ENCODE measurements around the gene TNFAIP8. TPM values are rescaled to one million over a fixed set of nuclear protein-coding genes. Genes with fewer than 3 reads are reported as not detected.

Gene TNFAIP8
- total and polyA plus RNA-seq, 9 of the 15 experiments (the other 6 are each of a cell fraction or from before 2014, with no cell fraction given) = 29.9 to 52.2 (median 44.8) TPM

- TF ChIP-seq CEBPZ (IDR thresholded peaks at IDR 0.05; ENCODE audit: borderline replicate concordance, low read depth, low read length) = no peak
- TF ChIP-seq SMARCC2 (IDR thresholded peaks at IDR 0.05; ENCODE audit: low read depth) = no peak
- no peak for TF ChIP-seq ARID3B (CRISPR knock-in tag; IDR thresholded peaks at IDR 0.05; ENCODE audit: borderline replicate concordance)
- no peak for TF ChIP-seq MTA2 (IDR thresholded peaks at IDR 0.05; ENCODE audit: low read depth)
- TF ChIP-seq PRDM10 (IDR thresholded peaks at IDR 0.05; ENCODE audit: partially characterized antibody) = no peak
- TF ChIP-seq ZNF592 (IDR thresholded peaks at IDR 0.05) = no peak
- TF ChIP-seq GTF2A2 (tag; IDR thresholded peaks at IDR 0.05) = no peak
- peak; percentile 41; the same call in 1 of the 2 replicates for TF ChIP-seq RBFOX2 (IDR thresholded peaks at IDR 0.05; ENCODE audit: low read depth, low read length)
- no peak for TF ChIP-seq ZNF586 (CRISPR knock-in tag; conservative IDR thresholded peaks at IDR 0.05)
- TF ChIP-seq ZKSCAN1 (IDR thresholded peaks at IDR 0.05; ENCODE audit: low read depth, low read length) = no peak
- TF ChIP-seq ARID2 (IDR thresholded peaks at IDR 0.05) = no peak
- peak; percentile 65; the same call in 1 of the 2 replicates for TF ChIP-seq ZNF644 (tag; IDR thresholded peaks at IDR 0.05; ENCODE audit: low read depth)
- peak in 1 of 2 experiments; percentile 21; a peak in 1 of 4 replicates for TF ChIP-seq RCOR1 (IDR thresholded peaks at IDR 0.05; ENCODE audit: borderline replicate concordance in 1 of 2, low read depth in 2 of 2, low read length in 2 of 2)
- TF ChIP-seq PRPF4 (IDR thresholded peaks at IDR 0.05; ENCODE audit: insufficient read depth, low read depth, low read length, poor library complexity, severe bottlenecking) = no peak
- TF ChIP-seq SMAD4 (CRISPR knock-in tag; conservative IDR thresholded peaks at IDR 0.05) = no peak; the same call in 1 of the 2 replicates
These were observed 13.4 kb upstream of the TNFAIP8 start (continued) for GRCh38 chr5:119342406-119342805.
